ENCODE results near the gene NHEJ1. TPM values are rescaled to one million over a fixed set of nuclear protein-coding genes. Genes with fewer than 3 reads are reported as not detected.

NHEJ1 gene
- total and polyA plus RNA-seq, 9 of the 15 experiments (the other 6 are each of a cell fraction or from before 2014, with no cell fraction given) = 9.0 to 23.7 (median 13.9) TPM

DNA sequence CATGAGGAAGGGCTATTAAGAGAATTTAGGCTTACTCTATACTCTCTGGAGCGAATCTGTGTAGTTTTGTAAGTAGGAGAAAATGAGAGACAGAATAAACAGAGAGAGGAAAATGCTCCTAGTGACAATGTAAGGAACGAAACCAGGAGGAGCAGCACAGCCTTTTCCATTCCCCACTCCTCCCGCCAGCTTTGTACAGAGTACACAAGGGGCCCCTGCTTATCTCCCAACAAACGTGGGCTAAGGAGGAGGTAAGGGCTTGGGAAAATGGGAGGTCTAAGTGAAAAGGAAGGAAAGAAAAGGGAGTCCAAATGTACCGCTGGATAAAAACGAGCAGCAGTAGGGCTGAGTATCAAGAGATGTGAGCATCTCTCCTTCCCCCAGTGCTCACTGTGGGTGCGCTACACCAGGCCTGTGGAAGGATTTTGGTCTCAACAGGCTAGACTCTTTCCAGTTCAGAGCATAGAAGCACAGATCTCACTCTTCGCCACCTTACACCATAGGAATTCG is 87.8 kb downstream of the NHEJ1 start:
- no peaks in the 10 kb centered on the region for H3K79me2 ChIP-seq (ENCODE audit: control insufficient read depth, insufficient read depth, low read length)
- peaks cover under 1 to 1% of the 10 kb centered on the region in 2 experiments; a peak in 2 of 5 replicates for H3K27me3 ChIP-seq (ENCODE audit: control insufficient read depth in 2 of 2, insufficient read depth in 2 of 2, low read length in 2 of 2)
- ChIA-PET CTCF (ENCODE audit: low intra/inter-chr PET ratio) (interaction anchor here (0.7 to 1.6 kb wide), 2 partner anchors 32 to 47 kb away, joined by 3 to 8 read pairs; no protein-coding TSS in a partner anchor), POLR2A (interaction anchor here (0.6 to 1.0 kb wide), 4 partner anchors 9 to 104 kb away, joined by 3 to 4 read pairs (median 3); partner anchors contain the start of gene CNPPD1)
- peaks cover 5% of the 10 kb centered on the region; the same call in 1 of the 3 replicates for H3K36me3 ChIP-seq (ENCODE audit: control insufficient read depth, insufficient read depth, low read length)
- no peak overlapping the region for H3K27ac ChIP-seq (ENCODE audit: extremely low read depth, low read depth, low read length)
- no peaks in the 10 kb centered on the region for H4K20me1 ChIP-seq (replicated peaks; ENCODE audit: control insufficient read depth, insufficient read depth, low read length)
- no peak overlapping the region for H2AFZ ChIP-seq (ENCODE audit: low read depth, low read length)
- no peak for DNase-seq (ENCODE audit: extremely low read depth in 1 of 4, low spot score in 3 of 4)
- no peak for ATAC-seq
- no peak overlapping the region for H3K9ac ChIP-seq (ENCODE audit: insufficient read depth in 1 of 2, low read depth in 2 of 2, low read length in 2 of 2)
- no peaks in the 10 kb centered on the region for H3K9me1 ChIP-seq (ENCODE audit: control insufficient read depth, insufficient read depth, low read length)
- H3K9me3 ChIP-seq (replicated peaks; ENCODE audit: control insufficient read depth, insufficient read depth, low read depth, low read length) = no peaks in the 10 kb centered on the region
- H3K4me1 ChIP-seq (replicated peaks in 1 of 2; ENCODE audit: control insufficient read depth in 2 of 2, insufficient read depth in 2 of 2, low read length in 2 of 2) = no peaks in the 10 kb centered on the region
- FAIRE-seq = no peak
- in situ Hi-C loops (cut with MboI) (loop anchor here (5.0 kb wide), 1 partner anchor 50 kb away; no protein-coding TSS in a partner anchor), intact Hi-C loops (cut with micrococcal nuclease) (loop anchor here (1.0 kb wide), 2 partner anchors 47 to 83 kb away; no protein-coding TSS in a partner anchor)
- H3K4me2 ChIP-seq (ENCODE audit: insufficient read depth, low read length) = no peak overlapping the region
- no TSS peak for BruUV-seq (replicated peaks)
- H3K4me3 ChIP-seq = no peak overlapping the region
- WGBS (ENCODE audit: insufficient coverage, low coverage, missing lambda C conversion rate) = 40% methylated on average over 9 of the region's 9 CpGs
- TF ChIP-seq, protein P1, sequence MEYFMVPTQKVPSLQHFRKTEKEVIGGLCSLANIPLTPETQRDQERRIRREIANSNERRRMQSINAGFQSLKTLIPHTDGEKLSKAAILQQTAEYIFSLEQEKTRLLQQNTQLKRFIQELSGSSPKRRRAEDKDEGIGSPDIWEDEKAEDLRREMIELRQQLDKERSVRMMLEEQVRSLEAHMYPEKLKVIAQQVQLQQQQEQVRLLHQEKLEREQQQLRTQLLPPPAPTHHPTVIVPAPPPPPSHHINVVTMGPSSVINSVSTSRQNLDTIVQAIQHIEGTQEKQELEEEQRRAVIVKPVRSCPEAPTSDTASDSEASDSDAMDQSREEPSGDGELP (CRISPR knock-in tag; IDR thresholded peaks at IDR 0.05; ENCODE audit: borderline replicate concordance) = no peak
- TF ChIP-seq PHTF2 (CRISPR knock-in tag; IDR thresholded peaks at IDR 0.05) (no peak), ZNF699 (CRISPR knock-in tag; IDR thresholded peaks at IDR 0.05; ENCODE audit: insufficient replicate concordance) (no peak), MTF1 (CRISPR knock-in tag; IDR thresholded peaks at IDR 0.05; ENCODE audit: borderline replicate concordance) (no peak), MBD2 (IDR thresholded peaks at IDR 0.05; ENCODE audit: borderline replicate concordance, low read depth) (no peak), ZNF253 (CRISPR knock-in tag; conservative IDR thresholded peaks at IDR 0.05) (no peak), ADNP (tag; IDR thresholded peaks at IDR 0.05) (no peak), CSDE1 (IDR thresholded peaks at IDR 0.05) (no peak), HNRNPH1 (optimal IDR thresholded peaks at IDR 0.05; ENCODE audit: low read depth, low read length) (no peak), HCFC1 (IDR thresholded peaks at IDR 0.05; ENCODE audit: low read depth, low read length) (no peak), SMAD1 (IDR thresholded peaks at IDR 0.05; ENCODE audit: low read depth, low read length, partially characterized antibody) (no peak), PTBP1 (IDR thresholded peaks at IDR 0.05; ENCODE audit: low read depth, low read length) (no peak), RBBP5 (IDR thresholded peaks at IDR 0.05; ENCODE audit: borderline replicate concordance, insufficient read depth, low read length, poor library complexity, severe bottlenecking) (no peak), NBN (IDR thresholded peaks at IDR 0.05; ENCODE audit: low read depth) (no peak), RFX1 (IDR thresholded peaks at IDR 0.05) (no peak), BRD9 (IDR thresholded peaks at IDR 0.05; ENCODE audit: low read depth, partially characterized antibody) (no peak), PPARD (CRISPR knock-in tag; IDR thresholded peaks at IDR 0.05) (no peak)
- TF ChIP-seq, protein P2, sequence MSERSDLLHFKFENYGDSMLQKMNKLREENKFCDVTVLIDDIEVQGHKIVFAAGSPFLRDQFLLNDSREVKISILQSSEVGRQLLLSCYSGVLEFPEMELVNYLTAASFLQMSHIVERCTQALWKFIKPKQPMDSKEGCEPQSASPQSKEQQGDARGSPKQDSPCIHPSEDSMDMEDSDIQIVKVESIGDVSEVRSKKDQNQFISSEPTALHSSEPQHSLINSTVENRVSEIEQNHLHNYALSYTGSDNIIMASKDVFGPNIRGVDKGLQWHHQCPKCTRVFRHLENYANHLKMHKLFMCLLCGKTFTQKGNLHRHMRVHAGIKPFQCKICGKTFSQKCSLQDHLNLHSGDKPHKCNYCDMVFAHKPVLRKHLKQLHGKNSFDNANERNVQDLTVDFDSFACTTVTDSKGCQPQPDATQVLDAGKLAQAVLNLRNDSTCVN (CRISPR knock-in tag; IDR thresholded peaks at IDR 0.05) = no peak

All from K562 (cell line).